ENCODE data around the gene SPIRE1.

SPIRE1 gene

GRCh38 chr18:12515550-12515949 is 142.4 kb downstream of the SPIRE1 start:
- DNase-seq (ENCODE audit: low read depth), result no peak
- no peak overlapping the region for H3K4me3 ChIP-seq (ENCODE audit: low read length)
- TF ChIP-seq CTCF (conservative IDR thresholded peaks at IDR 0.05; ENCODE audit: low read length), result no peak

- no peak for TF ChIP-seq CTCF (conservative IDR thresholded peaks at IDR 0.05; ENCODE audit: low read length)
- no peak for DNase-seq (ENCODE audit: low read depth)
Observed at GRCh38 chr18:12507007-12507406, 150.9 kb downstream of the SPIRE1 start.

GRCh38 chr18:12500986-12501385 is 156.9 kb downstream of the SPIRE1 start:
- H3K4me3 ChIP-seq (ENCODE audit: low read length), result no peak overlapping the region
- DNase-seq (ENCODE audit: low read depth), result no peak
- no peak for TF ChIP-seq CTCF (conservative IDR thresholded peaks at IDR 0.05; ENCODE audit: low read length)

More at GRCh38 chr18:12507007-12507406, 150.9 kb downstream of the SPIRE1 start:
- no peak overlapping the region for H3K4me3 ChIP-seq (ENCODE audit: low read length)

GRCh38 chr18:12497839-12498238 is 160.1 kb downstream of the SPIRE1 start:
- no peak overlapping the region for H3K4me3 ChIP-seq (ENCODE audit: low read length)
- DNase-seq (ENCODE audit: low read depth), result no peak
- TF ChIP-seq CTCF (conservative IDR thresholded peaks at IDR 0.05; ENCODE audit: low read length), result no peak

- TF ChIP-seq CTCF (conservative IDR thresholded peaks at IDR 0.05; ENCODE audit: low read length), result no peak
Observed at GRCh38 chr18:12497296-12497695, 160.6 kb downstream of the SPIRE1 start.

GRCh38 chr18:12492907-12493306 is 165.0 kb downstream of the SPIRE1 start:
- TF ChIP-seq CTCF (conservative IDR thresholded peaks at IDR 0.05; ENCODE audit: low read length), result no peak
- H3K4me3 ChIP-seq (ENCODE audit: low read length), result no peak overlapping the region
- DNase-seq (ENCODE audit: low read depth), result no peak

More at GRCh38 chr18:12497296-12497695, 160.6 kb downstream of the SPIRE1 start:
- no peak overlapping the region for H3K4me3 ChIP-seq (ENCODE audit: low read length)
- peak; percentile 25 for DNase-seq (ENCODE audit: low read depth)

GRCh38 chr18:12491611-12492435 is 166.1 kb downstream of the SPIRE1 start:
- H3K4me3 ChIP-seq (ENCODE audit: low read length), result no peak overlapping the region

More at GRCh38 chr18:12491611-12492435, 166.1 kb downstream of the SPIRE1 start:
- no peak for DNase-seq (ENCODE audit: low read depth)
- no peak for TF ChIP-seq CTCF (conservative IDR thresholded peaks at IDR 0.05; ENCODE audit: low read length)

Measured in AG10803 (cell line).